T follicular helper cell (primary cell): ENCODE results near the gene MARVELD1.

ENCODE experiments used
- DNase-seq: peaks from one replicate; pipeline ENCODE4 v3.0.0-alpha.2; 2020; ENCODE audit warnings: low read depth

Gene MARVELD1

DNA sequence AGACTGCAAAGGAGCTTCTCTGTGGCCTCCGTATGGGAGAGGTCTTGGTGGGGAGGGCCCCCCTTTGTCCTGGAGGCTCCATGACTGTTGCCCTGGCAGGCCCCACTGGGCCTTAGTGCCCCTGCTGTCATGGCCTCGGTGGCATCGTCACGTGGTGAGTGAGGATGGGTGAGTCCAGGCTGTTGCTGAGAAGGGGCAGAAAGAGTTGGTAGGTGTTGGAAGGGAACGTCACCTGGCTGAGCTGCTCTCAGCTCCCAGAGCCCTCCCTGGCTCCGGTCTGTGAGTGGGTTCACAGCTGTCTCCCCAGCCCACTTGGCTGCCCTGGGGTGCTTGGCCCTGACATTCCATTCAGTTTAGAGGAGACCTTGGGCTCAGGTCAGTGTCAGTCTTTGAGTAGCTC is 42.2 kb downstream of the MARVELD1 start:
- DNase-seq: no peak

DNA sequence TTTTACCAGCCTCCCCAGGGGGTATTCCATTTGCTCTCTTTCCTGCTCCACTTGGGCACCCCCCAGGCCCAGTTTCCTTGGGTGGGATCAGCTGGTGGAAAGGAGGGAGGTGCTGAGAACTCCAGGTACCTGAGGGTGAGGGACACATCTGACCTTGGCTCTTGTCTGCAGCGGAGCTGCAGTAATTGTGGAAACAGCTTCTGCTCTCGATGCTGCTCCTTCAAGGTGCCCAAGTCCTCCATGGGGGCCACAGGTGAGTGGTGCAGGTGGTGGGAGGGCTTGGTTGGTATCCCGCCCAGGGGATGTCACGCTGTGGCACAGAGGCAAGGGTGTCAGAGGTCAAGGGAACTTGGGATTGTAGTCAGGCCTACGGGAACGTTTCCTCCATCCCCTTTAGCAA is 43.9 kb downstream of the MARVELD1 start:
- DNase-seq: no peak

DNA sequence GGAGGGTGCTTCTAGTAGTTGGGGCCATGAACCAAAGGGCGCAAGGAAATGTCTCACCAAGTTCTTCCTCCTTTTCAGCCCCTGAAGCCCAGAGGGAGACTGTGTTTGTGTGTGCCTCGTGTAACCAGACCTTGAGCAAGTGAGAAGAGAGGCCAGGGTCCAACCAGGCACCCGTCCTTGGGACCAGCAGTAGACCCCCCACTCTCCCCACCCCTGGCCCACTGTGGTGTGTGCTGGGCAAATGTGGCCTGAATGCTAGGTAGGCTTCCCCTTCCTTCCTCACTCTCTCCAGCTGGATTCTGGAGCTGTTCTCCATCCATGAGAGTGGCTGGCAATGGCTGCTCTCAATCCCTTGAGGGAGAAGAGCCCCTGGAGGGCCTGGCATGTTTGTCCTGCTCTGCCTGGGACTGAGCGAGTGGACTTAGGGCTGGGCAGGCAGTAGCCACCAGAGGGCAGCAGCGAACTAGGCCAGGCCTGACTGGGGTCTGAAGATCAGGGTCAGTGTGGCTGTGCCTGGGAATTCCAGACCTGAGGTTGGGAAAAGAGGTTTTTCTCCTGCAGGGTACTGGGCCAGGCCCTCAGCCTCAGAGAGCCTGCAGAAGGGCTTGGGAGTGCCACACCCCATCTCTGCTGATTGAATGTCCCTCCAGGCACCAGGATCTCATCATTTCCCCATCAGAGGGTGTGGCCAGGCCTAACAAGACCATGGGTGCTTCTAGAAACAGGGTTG is 45.8 kb downstream of the MARVELD1 start:
- DNase-seq: peak; percentile 19

DNA sequence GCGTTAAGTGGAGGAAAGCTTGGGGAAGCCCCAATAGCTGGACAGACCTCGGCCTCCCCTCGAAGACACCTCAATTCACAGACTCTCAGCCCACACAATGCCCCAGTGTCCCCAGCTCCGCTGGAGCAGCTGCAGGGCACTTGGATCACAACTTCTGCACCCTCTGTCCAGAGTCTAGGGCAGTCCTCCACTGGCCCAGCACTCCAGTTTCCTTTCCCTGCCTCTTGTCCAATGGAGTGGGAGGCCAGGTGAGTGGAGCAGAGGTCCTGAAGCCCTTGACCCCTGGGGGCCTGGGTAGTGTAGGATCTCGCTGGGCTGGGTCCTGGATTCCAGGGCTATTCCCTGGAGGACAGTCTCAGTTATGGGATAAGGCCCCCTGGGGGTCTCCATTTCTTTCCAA is 46.4 kb downstream of the MARVELD1 start:
- DNase-seq: no peak

DNA sequence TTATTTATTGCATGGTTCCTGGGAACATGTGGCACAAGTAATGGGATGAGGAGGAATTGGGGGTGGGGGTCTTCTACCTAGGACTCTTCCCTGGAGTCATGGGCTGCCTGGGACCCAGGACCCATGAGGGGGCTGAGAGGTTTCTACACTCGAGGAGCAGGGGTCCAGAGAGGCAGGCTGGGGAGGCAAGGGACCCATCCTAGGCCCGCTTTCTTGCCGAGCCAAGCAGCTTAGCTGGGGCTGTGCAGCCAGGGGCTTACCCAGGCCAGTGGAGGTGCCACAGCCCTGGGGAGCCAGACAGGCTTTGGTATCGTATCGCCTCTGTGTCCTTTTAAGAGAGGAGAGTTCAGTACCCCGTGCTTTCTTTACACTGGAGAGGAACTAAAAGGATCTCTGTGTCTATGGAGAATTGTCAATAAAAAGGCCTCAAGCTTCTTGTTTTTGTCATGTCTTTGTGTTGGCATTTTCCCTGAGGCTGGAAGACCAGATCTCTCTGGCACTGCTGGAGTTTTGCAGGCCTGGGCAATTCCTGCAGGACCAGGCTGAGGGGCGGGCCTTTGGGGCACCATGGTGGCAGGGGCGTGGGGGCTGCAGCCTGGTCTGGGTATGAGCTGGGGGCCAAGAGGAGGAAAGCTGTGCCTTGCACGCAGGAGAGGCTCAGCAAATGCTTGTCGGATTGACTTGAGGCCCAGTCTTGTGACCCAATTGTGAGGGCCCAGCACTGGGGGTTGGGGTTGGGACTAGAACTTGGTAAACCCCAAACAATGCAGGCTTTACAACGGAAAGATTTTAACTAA is 47.1 kb downstream of the MARVELD1 start:
- no peak for DNase-seq

DNA sequence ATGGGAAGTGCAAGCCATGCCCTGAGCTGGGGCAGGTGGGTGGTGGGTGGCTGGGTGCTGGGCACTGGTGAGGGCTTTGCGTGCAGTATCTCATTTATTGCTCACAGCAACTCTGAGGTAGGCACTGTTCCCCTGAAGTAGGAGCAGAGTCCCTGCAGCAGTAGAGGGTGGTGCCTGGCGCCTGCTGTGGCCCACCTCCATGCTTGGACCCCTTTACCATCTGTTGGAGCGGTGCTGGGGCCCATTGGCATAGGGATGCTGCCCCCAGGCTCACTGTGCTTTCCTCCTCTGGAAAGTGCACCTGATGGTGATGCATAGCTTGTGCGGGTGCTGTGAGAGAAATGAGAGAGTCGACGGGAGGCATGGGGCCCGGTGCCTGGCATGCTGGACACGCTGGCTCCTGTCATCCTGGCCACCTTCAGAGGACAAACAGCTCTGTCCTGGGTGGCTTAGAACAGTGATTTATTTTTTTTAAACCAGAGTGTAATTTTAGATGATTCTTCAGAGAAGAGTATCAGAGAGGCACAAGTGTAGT is 47.9 kb downstream of the MARVELD1 start:
- no peak for DNase-seq

DNA sequence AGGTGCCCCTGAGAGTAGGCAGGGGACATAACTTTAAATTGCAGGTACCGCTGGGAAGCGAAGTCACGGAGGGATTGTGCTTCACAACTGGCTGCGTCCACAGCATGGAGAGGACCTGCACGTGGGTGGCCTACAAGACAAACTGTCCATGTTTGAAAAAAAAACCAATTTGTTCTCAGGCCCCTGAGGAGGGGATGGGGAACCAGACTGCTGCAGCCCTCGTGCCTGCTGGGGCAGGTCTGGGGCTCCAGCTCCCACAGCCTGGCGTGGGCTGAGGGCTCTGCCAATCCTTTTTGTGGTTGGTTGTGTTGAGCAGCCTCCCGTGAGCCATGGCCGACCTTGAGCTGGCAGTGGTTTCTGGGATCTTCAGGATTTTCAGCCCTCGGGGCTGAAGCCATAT is 48.5 kb downstream of the MARVELD1 start:
- DNase-seq: no peak

DNA sequence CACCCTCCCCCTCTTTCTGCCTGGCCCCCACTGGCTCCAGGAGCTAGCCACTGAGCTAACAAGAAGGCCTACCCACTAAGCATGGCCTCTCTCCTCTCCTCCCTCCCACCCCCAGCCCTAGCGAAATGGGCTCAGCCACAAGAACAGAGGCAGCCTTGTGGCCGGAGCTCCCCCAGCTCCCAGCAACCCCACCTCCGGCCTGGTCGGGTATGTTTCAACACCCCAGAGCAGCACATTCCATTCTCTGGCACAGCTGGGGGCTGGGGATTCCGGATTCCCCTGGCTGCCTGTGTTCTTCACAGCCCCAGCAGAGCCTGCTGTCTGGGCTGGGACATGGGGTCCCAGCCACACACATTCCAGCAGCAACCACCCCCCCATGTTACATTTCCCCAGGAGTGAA is 49.3 kb downstream of the MARVELD1 start:
- no peak for DNase-seq

DNA sequence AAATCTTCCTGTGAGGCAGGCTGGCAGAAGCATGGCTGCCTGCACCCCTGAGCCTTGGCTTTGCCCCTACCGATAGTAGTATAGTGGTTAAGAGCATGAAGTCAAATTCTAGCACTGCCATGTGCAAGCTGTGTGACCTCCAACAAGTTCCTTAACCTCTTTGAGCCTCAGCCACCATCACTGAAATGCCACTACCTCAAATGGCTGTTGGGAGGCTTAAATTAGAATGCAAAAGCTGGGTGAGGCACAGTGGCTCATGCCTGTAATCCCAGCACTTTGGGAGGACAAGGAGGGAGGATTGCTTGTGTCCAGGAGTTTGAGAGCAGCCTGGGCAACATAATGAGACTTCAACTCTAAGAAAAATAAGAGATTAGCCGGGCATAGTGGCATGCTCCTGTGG is 49.9 kb downstream of the MARVELD1 start:
- DNase-seq: no peak

DNA sequence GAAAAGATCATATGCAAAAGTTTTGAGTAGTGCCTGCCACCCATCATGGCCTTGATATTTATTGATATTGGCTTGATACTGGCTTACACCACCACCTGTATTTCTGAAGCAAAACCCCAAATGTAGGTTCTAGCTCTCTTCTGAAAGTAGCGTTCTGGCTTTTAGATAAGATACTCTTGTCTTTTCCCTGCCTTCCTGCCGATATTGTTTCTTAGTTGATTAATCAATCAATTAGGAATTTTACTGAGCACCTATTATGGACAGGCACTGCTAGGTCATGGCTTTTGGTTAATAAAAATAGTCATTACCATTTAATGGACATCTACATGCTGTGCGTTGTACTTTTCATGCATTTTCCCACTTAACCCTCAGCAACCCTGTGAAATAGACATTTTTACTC is 50.4 kb downstream of the MARVELD1 start:
- DNase-seq: no peak

DNA sequence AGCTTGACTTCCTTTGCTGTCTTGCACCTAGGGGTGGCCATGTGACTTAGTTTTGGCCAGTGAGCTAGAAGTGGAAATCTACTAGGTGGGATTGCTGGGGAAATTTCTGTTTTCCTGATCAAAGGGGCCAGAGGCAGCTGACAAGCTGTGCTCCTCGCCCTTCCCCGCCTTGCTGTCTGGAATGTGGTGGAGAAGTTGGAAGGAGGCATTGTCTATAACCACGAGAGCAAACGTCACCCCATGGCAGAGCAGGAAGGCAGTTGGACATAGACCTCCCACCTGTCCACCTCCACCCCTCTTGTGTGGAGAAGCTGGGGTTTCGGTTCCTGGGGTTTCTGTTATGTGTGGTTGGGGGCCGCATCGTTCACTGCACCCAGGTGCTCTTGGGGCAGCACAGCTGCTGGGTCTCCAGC is 51.0 kb downstream of the MARVELD1 start:
- DNase-seq: no peak

DNA sequence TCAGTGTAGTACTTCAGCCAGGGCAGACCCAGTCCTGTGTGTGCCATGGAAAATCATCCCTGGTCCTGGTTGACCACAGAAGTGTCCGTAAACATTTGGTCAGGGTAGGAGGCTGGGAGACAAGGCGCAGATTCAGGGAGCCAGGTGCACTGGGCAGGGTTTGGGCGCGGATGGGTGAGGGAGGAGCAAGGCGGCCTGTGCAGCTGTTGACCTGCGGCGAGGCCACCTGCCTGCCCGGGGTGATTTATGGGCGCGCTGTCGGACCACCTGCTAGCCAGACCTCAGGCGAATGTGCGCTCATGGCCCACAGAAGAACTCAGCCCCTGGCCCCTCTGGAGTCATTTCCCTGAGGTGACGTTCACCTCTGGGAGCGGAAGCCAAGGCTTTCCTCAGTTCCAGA is 51.7 kb downstream of the MARVELD1 start:
- no peak for DNase-seq

DNA sequence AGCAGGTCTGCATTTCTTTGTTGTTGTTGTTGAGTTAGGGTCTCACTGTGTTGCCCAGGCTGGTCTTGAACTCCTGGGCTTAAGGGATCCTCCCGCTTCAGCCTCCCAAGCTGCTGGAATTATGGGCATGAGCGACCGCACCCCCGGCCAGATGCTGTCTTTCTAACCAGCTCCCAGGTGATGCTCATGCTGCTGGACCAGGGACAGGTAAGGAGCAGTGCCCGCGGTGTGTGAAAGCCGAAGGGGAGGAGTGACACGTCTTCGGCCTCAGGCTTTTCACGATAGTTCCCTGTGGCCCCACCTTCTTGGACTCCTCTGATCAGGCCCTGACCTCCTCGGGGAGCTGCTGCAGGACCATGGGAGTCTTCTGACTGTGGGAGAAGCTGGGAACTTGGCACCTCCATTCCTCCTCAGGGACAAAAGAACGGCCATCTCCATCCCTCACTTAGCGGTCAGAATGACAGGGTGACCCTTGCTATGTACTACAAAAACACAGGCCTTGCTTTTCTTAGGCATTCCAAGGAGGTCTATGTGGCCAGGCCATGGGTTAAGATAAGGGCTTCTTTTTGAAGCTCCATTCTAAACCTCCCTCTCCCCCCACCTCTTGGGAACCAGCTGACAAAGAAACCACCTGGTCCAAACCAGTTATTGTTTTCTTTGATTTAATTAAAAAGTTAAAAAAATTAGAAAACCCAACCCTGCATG is 52.7 kb downstream of the MARVELD1 start:
- no peak for DNase-seq

DNA sequence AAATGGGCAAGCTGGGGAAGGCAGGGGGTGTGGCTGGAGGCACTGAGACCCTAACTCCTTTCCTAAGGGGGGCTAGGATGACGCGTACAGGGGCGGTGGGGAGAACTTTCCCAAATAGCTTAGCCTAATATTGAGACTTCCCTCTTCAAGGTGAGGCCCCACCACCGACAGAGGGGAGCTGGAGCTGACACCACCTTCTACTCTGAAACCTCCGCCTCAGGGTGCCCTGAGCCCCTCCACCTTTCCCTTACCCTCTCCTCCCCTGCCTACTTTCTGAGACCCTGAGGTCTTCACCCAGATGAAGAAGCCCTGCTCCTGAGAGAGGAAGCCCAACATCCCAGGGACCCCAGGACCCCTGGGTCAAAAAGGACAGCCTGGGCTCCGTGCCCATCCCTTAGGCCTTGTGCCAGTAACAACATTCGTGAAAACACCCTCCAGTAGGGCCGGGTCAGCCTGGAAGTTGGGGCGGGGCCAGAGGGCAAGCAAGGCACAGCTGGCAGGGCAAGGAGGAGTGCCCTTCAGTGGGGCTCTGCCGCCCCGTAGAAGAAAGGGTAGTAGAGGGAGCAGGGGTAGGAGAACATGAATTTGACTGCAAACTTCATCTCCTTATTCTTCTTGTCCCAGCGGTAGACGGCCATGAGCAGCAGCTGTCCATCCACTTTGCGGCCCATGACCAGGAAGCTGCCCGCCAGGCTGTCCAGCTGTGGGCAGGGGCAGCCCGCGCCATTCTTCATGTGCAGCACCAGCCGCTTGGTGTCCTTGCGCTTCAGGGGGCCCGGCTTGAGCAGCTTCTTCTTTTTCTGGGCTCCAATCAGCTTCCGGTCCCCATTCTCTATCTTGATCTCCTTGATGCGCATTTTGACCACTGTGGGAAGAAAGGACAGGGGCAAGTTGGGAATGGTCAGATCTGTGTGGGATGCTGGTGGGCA is 53.7 kb downstream of the MARVELD1 start:
- DNase-seq: no peak
